Natural killer cell (primary cell): Measurements from ENCODE around the gene CREB5. TPM values are rescaled to one million over a fixed set of nuclear protein-coding genes. Genes with fewer than 3 reads are reported as not detected.

Experiments
- ATAC-seq, 3 donors: fragments of 150-1000 bp in 2 of 3; fragments of 200-7000 bp in 1 of 3; cut with Tn5 transposase; 1 replicate in 1 of 3; 2 replicates in 2 of 3; pipeline ENCODE4 v1.10.0; 2021; ENCODE audit warnings: mild to moderate bottlenecking in 2 of 3, moderate library complexity in 2 of 3
- DNase-seq, 2 donors: peaks; one replicate each; pipeline versions ENCODE4 v3.0.0 to v3.0.0-alpha.2; 2013 to 2021; ENCODE audit warnings: mixed read lengths in 1 of 2
- H3K27ac ChIP-seq: one replicate; pipeline ENCODE4 v1.5.1; 2013; ENCODE audit warnings: mild to moderate bottlenecking, low read length
- H3K27me3 ChIP-seq: one replicate; pipeline ENCODE4 v1.6.1; 2013; ENCODE audit warnings: low read length; ENCODE audit not compliant: control insufficient read depth, insufficient read depth
- H3K36me3 ChIP-seq: one replicate; pipeline ENCODE4 v1.6.1; 2013; ENCODE audit warnings: low read length; ENCODE audit not compliant: control insufficient read depth, insufficient read depth
- H3K4me1 ChIP-seq: one replicate; pipeline ENCODE4 v1.6.1; 2013; ENCODE audit warnings: low read length; ENCODE audit not compliant: control insufficient read depth, insufficient read depth
- H3K4me3 ChIP-seq: one replicate; pipeline ENCODE4 v1.5.1; 2013; ENCODE audit warnings: low read length
- H3K9me3 ChIP-seq: one replicate; pipeline ENCODE4 v1.6.1; 2013; ENCODE audit warnings: low read length; ENCODE audit not compliant: control insufficient read depth, insufficient read depth
- H3K27ac Mint-ChIP-seq, 2 donors: one replicate each; pipeline ENCODE4 v1.8.0; 2022; ENCODE audit warnings: mild to moderate bottlenecking in 2 of 2, mixed read lengths in 2 of 2, moderate library complexity in 1 of 2
- H3K27me3 Mint-ChIP-seq, 2 donors: one replicate each; pipeline ENCODE4 v1.8.0; 2022; ENCODE audit warnings: low read depth in 2 of 2, mixed read lengths in 2 of 2
- H3K36me3 Mint-ChIP-seq: one replicate; pipeline ENCODE4 v1.8.0; 2022; ENCODE audit warnings: mixed read lengths
- H3K4me1 Mint-ChIP-seq, 2 donors: one replicate each; pipeline ENCODE4 v1.8.0; 2022; ENCODE audit warnings: mixed read lengths in 2 of 2
- H3K4me3 Mint-ChIP-seq: one replicate; pipeline ENCODE4 v1.8.0; 2022; ENCODE audit warnings: mild to moderate bottlenecking, moderate library complexity, mixed read lengths
- H3K9me3 Mint-ChIP-seq, 2 donors: one replicate each; pipeline ENCODE4 v1.8.0; 2022; ENCODE audit warnings: mixed read lengths in 2 of 2
- CTCF ChIP-seq: fragments of 200-600 bp; IDR thresholded peaks from one replicate; pipeline ENCODE4 v1.8.0; 2022; ENCODE audit warnings: antibody characterized with exemption
- WGBS: methylation state at CpG from one replicate; pipeline ENCODE4 v1.1.7; 2013; ENCODE audit warnings: missing lambda C conversion rate; ENCODE audit not compliant: insufficient coverage; 5-methylcytosine and 5-hydroxymethylcytosine counted together
- intact Hi-C: fragments of 100-400 bp; cut with micrococcal nuclease; formaldehyde crosslinking; loops from one replicate; pipeline ENCODE4 v1.14.2; 2022
- total RNA-seq, 4 donors: library from RNA; stranded (reverse); fragments of 120-200 nt in 1 of 4; gene quantifications; one replicate each; pipeline versions ENCODE4 v1.2.3 to v1.2.4, GENCODE V29; 2013 to 2022

CREB5 gene
- total RNA-seq, 3 donors from 2014 or later (not counting 1 experiment from before 2014, with no cell fraction given), result 0.52 to 7.0 (median 0.89) TPM

- Histone ChIP-seq H3K4me1 (no peaks in the 10 kb centered on the region), H3K36me3 (no peaks in the 10 kb centered on the region), H3K27ac (no peak overlapping the region), H3K4me3 (no peak overlapping the region), H3K9me3 (no peaks in the 10 kb centered on the region), H3K27me3 (no peaks in the 10 kb centered on the region)
- intact Hi-C loops, result no loop called here
- TF ChIP-seq CTCF, result no peak
- Mint-ChIP-seq H3K27me3 (peaks cover 24 to 58% of the 10 kb centered on the region in 2 donors), H3K4me3 (no peak overlapping the region), H3K4me1 (no peaks in the 10 kb centered on the region), H3K27ac (no peak overlapping the region), H3K36me3 (no peaks in the 10 kb centered on the region), H3K9me3 (no peaks in the 10 kb centered on the region)
- ATAC-seq (no peak), DNase-seq (no peak)
- 91% methylated on average over 2 of the region's 3 CpGs for WGBS
These were observed 127.1 kb downstream of the CREB5 start for GRCh38 chr7:28539289-28539981.

GRCh38 chr7:28542410-28542809, 130.1 kb downstream of the CREB5 start:
- no peak for DNase-seq
- H3K4me3 Mint-ChIP-seq, result no peak overlapping the region
- no peak overlapping the region for H3K27ac Mint-ChIP-seq
- WGBS, result 71% methylated on average over 3 of the region's 3 CpGs
- H3K9me3 Mint-ChIP-seq, result peaks cover 0 to 2% of the 10 kb centered on the region in 2 donors
- Histone ChIP-seq H3K9me3 (no peaks in the 10 kb centered on the region), H3K4me3 (no peak overlapping the region), H3K27me3 (no peaks in the 10 kb centered on the region), H3K4me1 (no peaks in the 10 kb centered on the region), H3K36me3 (no peaks in the 10 kb centered on the region), H3K27ac (no peak overlapping the region)
- TF ChIP-seq CTCF, result no peak
- intact Hi-C loops, result no loop called here
- peaks cover 3% of the 10 kb centered on the region for H3K36me3 Mint-ChIP-seq
- no peaks in the 10 kb centered on the region for H3K4me1 Mint-ChIP-seq
- peaks cover 25 to 75% of the 10 kb centered on the region in 2 donors for H3K27me3 Mint-ChIP-seq
- ATAC-seq, result no peak

GRCh38 chr7:28544453-28545117, 132.3 kb downstream of the CREB5 start:
- no peak for TF ChIP-seq CTCF
- Histone ChIP-seq H3K27me3 (no peaks in the 10 kb centered on the region), H3K9me3 (no peaks in the 10 kb centered on the region), H3K36me3 (no peaks in the 10 kb centered on the region), H3K4me3 (no peak overlapping the region), H3K27ac (no peak overlapping the region), H3K4me1 (no peaks in the 10 kb centered on the region)
- peaks cover 21 to 71% of the 10 kb centered on the region in 2 donors for H3K27me3 Mint-ChIP-seq
- H3K4me3 Mint-ChIP-seq, result no peak overlapping the region
- intact Hi-C loops, result no loop called here
- WGBS, result 64% methylated on average over 3 of the region's 3 CpGs
- H3K36me3 Mint-ChIP-seq, result peaks cover 8% of the 10 kb centered on the region
- no peaks in the 10 kb centered on the region for H3K4me1 Mint-ChIP-seq
- H3K9me3 Mint-ChIP-seq, result peaks cover 0 to 2% of the 10 kb centered on the region in 2 donors
- ATAC-seq, result no peak
- DNase-seq, result no peak
- no peak overlapping the region for H3K27ac Mint-ChIP-seq
